ENCODE results near the gene PODXL2. TPM values are rescaled to one million over a fixed set of nuclear protein-coding genes. Genes with fewer than 3 reads are reported as not detected.

The PODXL2 gene
- total RNA-seq, 2 donors from 2014 or later, result 1.6 to 3.0 TPM

Small RNA genes lying within 50 kb of the gene (microRNA-seq; reads per million reads assigned to microRNA genes)
- 0.20 to 1.4 reads per million in 2 donors for gene MIR7976

Other genes starting within 250 kb of the PODXL2 start
- 10 to 100 TPM; 19.4 to 20.4 TPM for gene TPRA1, start 38.5 kb upstream of the PODXL2 start, total RNA-seq
- 1 to 10 TPM; 4.7 to 9.2 TPM for gene MCM2, start 30.8 kb upstream of the PODXL2 start, total RNA-seq
- gene ABTB1, start 43.8 kb downstream of the PODXL2 start, total RNA-seq, result 10 to 100 TPM; 21.8 to 34.2 TPM
- 100 to 1,000 TPM in 1 of 2 donors, 10 to 100 TPM in 1; 95.4 to 122 TPM for gene MGLL, start 193.3 kb downstream of the PODXL2 start, total RNA-seq

Data from left cardiac atrium (tissue), 2 donors.